Heart left ventricle (tissue), 16 donors: ENCODE measurements around the gene CTU2. TPM values are rescaled to one million over a fixed set of nuclear protein-coding genes. Genes with fewer than 3 reads are reported as not detected.

Experiments
- ATAC-seq, 4 donors: fragments of 200-7000 bp; cut with Tn5 transposase; one replicate each; pipeline ENCODE4 v1.9.1; 2020 to 2022; ENCODE audit warnings: moderate library complexity in 4 of 4, mild to moderate bottlenecking in 3 of 4, moderate number of reproducible peaks in 1 of 4
- DNase-seq, 5 donors: peaks; one replicate each; pipeline ENCODE4 v3.0.0-alpha.2; 2020
- H3K27ac ChIP-seq, 12 donors: fragments of 200-600 bp; sonication (generic) in 4 of 12; one replicate each; pipeline versions ENCODE4 v1.5.0 to v1.8.0; 2016 to 2022; ENCODE audit warnings: mild to moderate bottlenecking in 2 of 12
- H3K27me3 ChIP-seq, 9 donors: fragments of 200-600 bp; sonication (generic) in 2 of 9; one replicate each; pipeline versions ENCODE4 v1.5.1 to v1.8.0; 2016 to 2022; ENCODE audit warnings: mild to moderate bottlenecking in 3 of 9
- H3K36me3 ChIP-seq, 9 donors: fragments of 200-600 bp; sonication (generic) in 2 of 9; one replicate each; pipeline versions ENCODE4 v1.5.0 to v1.8.0; 2018 to 2022; ENCODE audit warnings: mild to moderate bottlenecking in 2 of 9
- H3K4me1 ChIP-seq, 12 donors: fragments of 200-600 bp; sonication (generic) in 4 of 12; one replicate each; pipeline versions ENCODE4 v1.5.0 to v1.8.0; 2016 to 2022; ENCODE audit warnings: mild to moderate bottlenecking in 3 of 12
- H3K4me3 ChIP-seq, 12 donors: fragments of 200-600 bp; sonication (generic) in 4 of 12; one replicate each; pipeline versions ENCODE4 v1.5.0 to v1.8.0; 2017 to 2022; ENCODE audit warnings: mild to moderate bottlenecking in 9 of 12, moderate library complexity in 4 of 12
- H3K9me3 ChIP-seq, 12 donors: fragments of 200-600 bp; sonication (generic) in 4 of 12; one replicate each; pipeline versions ENCODE4 v1.5.0 to v1.8.0; 2016 to 2022; ENCODE audit warnings: mild to moderate bottlenecking in 1 of 12
- CTCF ChIP-seq, 12 donors: fragments of 200-600 bp; sonication (generic) in 4 of 12; IDR thresholded peaks; one replicate each; pipeline versions ENCODE4 v1.5.0 to v1.8.0; 2018 to 2022; ENCODE audit warnings: antibody characterized with exemption in 12 of 12, mild to moderate bottlenecking in 5 of 12
- POLR2A ChIP-seq, 2 donors: fragments of 450-650 bp; IDR thresholded peaks; one replicate each; pipeline ENCODE4 v1.6.1; 2017; ENCODE audit warnings: antibody characterized with exemption in 2 of 2, mild to moderate bottlenecking in 2 of 2, moderate library complexity in 2 of 2
- WGBS, 4 donors: extraction: QIAGEN DNeasy Blood & Tissue Kit in 2 of 4; methylation state at CpG; one replicate each; pipeline versions ENCODE4 v1.1.5 to v1.1.7; 2013 to 2018; 5-methylcytosine and 5-hydroxymethylcytosine counted together
- intact Hi-C, 10 donors: fragments of 100-400 bp; cut with DNase I; formaldehyde crosslinking; loops; one replicate each; pipeline versions ENCODE4 v1.11.1 to v1.14.2; 2022
- polyA plus RNA-seq, 2 donors: library from polyadenylated mRNA; stranded (reverse); fragments of 200-250 nt; gene quantifications; one replicate each; pipeline ENCODE4 v1.2.3, GENCODE V29; 2013
- total RNA-seq, 9 donors: library from RNA; depleted of rRNA in 2 of 9; stranded (reverse); fragments of >200 nt in 2 of 9; fragmentation: NEBNext Ultra II Directional in 3 of 9; extraction: Animal tissue kit (Norgen Biotek cat#: 25700) in 3 of 9; gene quantifications; one replicate each; pipeline versions ENCODE4 v1.1.0 to v1.2.4, GENCODE V29; 2016 to 2023
- donor health status: ischemic (EF 13 %, LVEDD 7.1; RV severe dilation, severe dysfunction).
- donor health status: healthy with polysubstance abuse.
- donor health status: DM: no; HTN: yes; CAD: no.
- donor health status: DM: no; HTN: no; CAD: no.
- donor health status: ischemic (EF 25% LVEDD 6.9; RV normal size, moderate dysfunction).
- donor health status: ischemic (EF 25% LVEDD 5.7; RV mildly dilated, moderate dysfunction).
- donor health status: healthy.
- donor health status: DM: yes; HTN: yes; CAD: no.
- donor health status: ischemic (EF 35%, LVEDD 5.7; RV mildly dilated, moderate dysfunction).
- donor health status: nonischemic (EF 11% LVEDD 7.7; RV severe dilation, severe dysfunction).
- donor health status: DM: yes; HTN: yes; CAD: no.
- donor health status: PGD.
- donor health status: ischemic (EF 29% LVEDD 5.4; RV normal size, mild dysfunction).
- donor health status: nonischemic (EF 23%, LVEDD 6.1; RV moderate dilation, normal function).

The CTU2 gene
- total and polyA plus RNA-seq, 11 donors: 6.5 to 20.8 (median 13.0) TPM

GRCh38 chr16:88732961-88733294 lies 26.6 kb downstream of the CTU2 start:
- H3K9me3 ChIP-seq: no peaks in the 10 kb centered on the region
- no peak for TF ChIP-seq CTCF (IDR thresholded peaks at IDR 0.05)
- no peak for TF ChIP-seq POLR2A (IDR thresholded peaks at IDR 0.05)
- no peak overlapping the region for H3K4me3 ChIP-seq
- no peaks in the 10 kb centered on the region for H3K27me3 ChIP-seq
- H3K4me1 ChIP-seq: peaks cover 0 to 10% (median 0%) of the 10 kb centered on the region in 12 donors
- no peak overlapping the region for H3K27ac ChIP-seq
- DNase-seq (no peak), ATAC-seq (no peak)
- WGBS, 4 donors: 87 to 90% (median 89%) methylated on average over 11 to 13 of the region's 13 CpGs
- peaks cover 0 to 66% (median 16%) of the 10 kb centered on the region in 9 donors for H3K36me3 ChIP-seq
- intact Hi-C loops: loop anchor here in 1 of 10 donors (10.0 kb wide), 1 partner anchor 482 kb away; the partner anchor contains the start of gene ZNF778

- H3K27ac ChIP-seq: no peak overlapping the region
- H3K36me3 ChIP-seq: peaks cover 0 to 72% (median 16%) of the 10 kb centered on the region in 9 donors
These were observed 27.5 kb downstream of the CTU2 start for GRCh38 chr16:88733630-88734360.

GRCh38 chr16:88734361-88734728 lies 28.0 kb downstream of the CTU2 start:
- ATAC-seq: no peak
- peaks cover 0 to 77% (median 16%) of the 10 kb centered on the region in 9 donors for H3K36me3 ChIP-seq
- WGBS, 4 donors: 80 to 95% (median 93%) methylated on average over 3 to 23 of the region's 23 CpGs

More at GRCh38 chr16:88733630-88734360, 27.5 kb downstream of the CTU2 start:
- no peak for DNase-seq
- WGBS, 4 donors: 86 to 93% (median 91%) methylated on average over 19 to 27 of the region's 27 CpGs
- ATAC-seq: no peak
- H3K27me3 ChIP-seq: no peaks in the 10 kb centered on the region
- peaks cover 0 to 11% (median 0%) of the 10 kb centered on the region in 12 donors for H3K4me1 ChIP-seq
- H3K4me3 ChIP-seq: no peak overlapping the region
- no peaks in the 10 kb centered on the region for H3K9me3 ChIP-seq
- TF ChIP-seq POLR2A (IDR thresholded peaks at IDR 0.05): no peak
- intact Hi-C loops: loop anchor here in 1 of 10 donors (10.0 kb wide), 1 partner anchor 481 kb away; the partner anchor contains the start of gene ZNF778

GRCh38 chr16:88735121-88735520 lies 28.8 kb downstream of the CTU2 start:
- H3K36me3 ChIP-seq: peaks cover 0 to 78% (median 16%) of the 10 kb centered on the region in 9 donors
- no peak for DNase-seq
- H3K4me1 ChIP-seq: peaks cover 0 to 11% (median 0%) of the 10 kb centered on the region in 12 donors
- ATAC-seq: no peak
- H3K4me3 ChIP-seq: no peak overlapping the region
- no peak for TF ChIP-seq CTCF (IDR thresholded peaks at IDR 0.05)
- TF ChIP-seq POLR2A (IDR thresholded peaks at IDR 0.05): no peak
- H3K27ac ChIP-seq: no peak overlapping the region
- WGBS, 4 donors: 94 to 96% (median 95%) methylated on average over 14 to 16 of the region's 16 CpGs
- intact Hi-C loops: loop anchor here in 5 of 10 donors (5.0 to 10.0 kb wide), 3 partner anchors 432 to 482 kb away; partner anchors contain the start of gene ZNF778 (in 4 of the 5)
- no peaks in the 10 kb centered on the region for H3K9me3 ChIP-seq
- H3K27me3 ChIP-seq: no peaks in the 10 kb centered on the region

More at GRCh38 chr16:88734361-88734728, 28.0 kb downstream of the CTU2 start:
- DNase-seq: no peak
- H3K4me3 ChIP-seq: no peak overlapping the region
- no peak overlapping the region for H3K27ac ChIP-seq
- TF ChIP-seq CTCF (IDR thresholded peaks at IDR 0.05) (no peak), POLR2A (IDR thresholded peaks at IDR 0.05) (no peak)
- H3K9me3 ChIP-seq: no peaks in the 10 kb centered on the region
- intact Hi-C loops: loop anchor here in 1 of 10 donors (10.0 kb wide), 1 partner anchor 480 kb away; the partner anchor contains the start of gene ZNF778
- H3K27me3 ChIP-seq: no peaks in the 10 kb centered on the region
- H3K4me1 ChIP-seq: peaks cover 0 to 11% (median 0%) of the 10 kb centered on the region in 12 donors
